Sigmoid colon (tissue), 3 donors: Measurements from ENCODE around the gene ITGB5.

Source experiments
- CTCF ChIP-seq, 4 experiments: fragments of 450-650 bp in 3 of 4; fragments of 200-600 bp in 1 of 4; IDR thresholded peaks; one replicate each; pipeline ENCODE4 v1.5.1; 2016 to 2019; ENCODE audit warnings: antibody characterized with exemption in 4 of 4, mild to moderate bottlenecking in 3 of 4, moderate library complexity in 2 of 4
- POLR2A ChIP-seq, 2 donors: fragments of 450-650 bp; IDR thresholded peaks; one replicate each; pipeline ENCODE4 v1.6.1; 2016; ENCODE audit warnings: antibody characterized with exemption in 2 of 2, mild to moderate bottlenecking in 2 of 2, moderate library complexity in 2 of 2

DNA sequence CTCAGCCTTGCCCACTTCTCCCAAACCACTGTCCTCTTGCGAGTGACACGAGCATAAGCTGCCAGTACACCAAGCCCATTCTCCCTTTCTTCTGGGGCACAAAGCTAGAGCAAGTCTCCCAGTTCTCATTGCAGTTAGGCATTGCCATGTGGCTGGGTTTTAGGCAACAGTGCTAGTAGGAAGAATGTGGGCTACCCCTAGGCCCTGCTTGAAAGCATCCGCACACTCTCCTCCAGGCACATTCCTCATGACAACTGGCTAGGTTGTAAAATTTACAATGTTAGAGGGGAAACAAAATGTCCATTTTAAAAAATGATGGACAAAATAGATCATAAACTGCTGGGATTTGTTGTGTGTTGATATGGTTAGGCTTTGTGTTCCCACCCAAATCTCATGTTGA lies 19.7 kb downstream of the ITGB5 start:
- TF ChIP-seq CTCF (IDR thresholded peaks at IDR 0.05) (no peak), POLR2A (IDR thresholded peaks at IDR 0.05) (no peak)
